Thyroid gland (tissue), 4 donors: ENCODE data around the gene ANKRD34B. TPM values are rescaled to one million over a fixed set of nuclear protein-coding genes. Genes with fewer than 3 reads are reported as not detected.

ENCODE experiments used
- DNase-seq, 2 donors: peaks; one replicate each; pipeline ENCODE4 v3.0.0-alpha.2; 2019
- H3K27ac ChIP-seq, 3 donors: fragments of 200-600 bp; sonication (generic); 1 replicate in 2 of 3; 2 replicates in 1 of 3; pipeline ENCODE4 v1.5.1; 2016 to 2019; ENCODE audit warnings: mild to moderate bottlenecking in 1 of 3, moderate library complexity in 1 of 3
- H3K27me3 ChIP-seq: fragments of 200-600 bp; sonication (generic); one replicate; pipeline ENCODE4 v1.5.1; 2019
- H3K36me3 ChIP-seq, 2 donors: fragments of 200-600 bp; sonication (generic); one replicate each; pipeline ENCODE4 v1.5.1; 2016 to 2019
- H3K4me1 ChIP-seq, 2 donors: fragments of 200-600 bp; sonication (generic); one replicate each; pipeline ENCODE4 v1.5.1; 2017 to 2019
- H3K4me3 ChIP-seq, 3 donors: fragments of 200-600 bp; sonication (generic); replicated peaks in 1 of 3; 1 replicate in 2 of 3; 2 replicates in 1 of 3; pipeline ENCODE4 v1.5.1; 2016; ENCODE audit warnings: mild to moderate bottlenecking in 1 of 3
- H3K9me3 ChIP-seq: fragments of 200-600 bp; sonication (generic); one replicate; pipeline ENCODE4 v1.5.1; 2017
- POLR2A ChIP-seq, 2 donors: fragments of 450-650 bp; IDR thresholded peaks; one replicate each; pipeline ENCODE4 v1.6.1; 2017; ENCODE audit warnings: antibody characterized with exemption in 2 of 2, mild to moderate bottlenecking in 2 of 2, moderate library complexity in 1 of 2
- WGBS, 2 donors: methylation state at CpG; one replicate each; pipeline ENCODE4 v1.1.5; 2017; 5-methylcytosine and 5-hydroxymethylcytosine counted together
- intact Hi-C: fragments of 100-400 bp; cut with DNase I; formaldehyde crosslinking; loops from one replicate; pipeline ENCODE4 v1.15.1; 2023
- small RNA-seq: library from RNA; depleted of rRNA; stranded (forward); fragments of <200 nt; gene quantifications from one replicate; pipeline ENCODE3, GENCODE V24; 2016
- total RNA-seq, 4 donors: library from RNA; depleted of rRNA; stranded (reverse); fragments of >200 nt; gene quantifications; one replicate each; pipeline ENCODE4 v1.2.3, GENCODE V29; 2016
- TF ChIP-seq, protein P1 (sequence below), 6 experiments: fragments of 200-600 bp in 3 of 6; fragments of 450-650 bp in 3 of 6; sonication (generic) in 3 of 6; IDR thresholded peaks; one replicate each; pipeline ENCODE4 v1.5.1; 2016 to 2019; ENCODE audit warnings: antibody characterized with exemption in 6 of 6, mild to moderate bottlenecking in 2 of 6, inconsistent platforms in 1 of 6, moderate library complexity in 1 of 6

ANKRD34B gene
- total RNA-seq, 4 donors from 2014 or later, result not detected

DNA sequence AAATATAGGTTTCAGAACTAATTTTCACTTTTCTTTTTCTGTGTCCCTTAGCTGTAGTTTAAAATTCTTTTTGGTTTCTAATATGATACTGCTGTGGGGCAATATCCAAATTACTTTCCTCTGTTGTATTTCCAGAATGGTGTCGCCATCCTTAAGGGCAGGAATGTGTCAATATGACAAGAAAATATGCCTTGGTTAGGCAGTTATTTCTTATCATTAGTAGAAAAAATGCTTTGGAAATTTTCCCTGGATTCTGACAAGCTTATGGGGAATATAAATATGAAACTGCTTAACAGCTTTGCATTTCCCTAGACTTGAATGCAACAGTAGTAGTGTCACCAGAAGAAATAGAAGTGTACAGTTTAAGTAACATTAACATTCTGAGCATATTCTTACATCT lies 29.4 kb downstream of the ANKRD34B start:
- DNase-seq, result no peak
- no peaks in the 10 kb centered on the region for H3K36me3 ChIP-seq
- no peak overlapping the region for H3K27ac ChIP-seq
- intact Hi-C loops, result no loop called here
- 87 to 88% methylated on average over 1 of the region's 1 CpG for WGBS, 2 donors
- no peak overlapping the region for H3K4me3 ChIP-seq
- TF ChIP-seq, protein P1, sequence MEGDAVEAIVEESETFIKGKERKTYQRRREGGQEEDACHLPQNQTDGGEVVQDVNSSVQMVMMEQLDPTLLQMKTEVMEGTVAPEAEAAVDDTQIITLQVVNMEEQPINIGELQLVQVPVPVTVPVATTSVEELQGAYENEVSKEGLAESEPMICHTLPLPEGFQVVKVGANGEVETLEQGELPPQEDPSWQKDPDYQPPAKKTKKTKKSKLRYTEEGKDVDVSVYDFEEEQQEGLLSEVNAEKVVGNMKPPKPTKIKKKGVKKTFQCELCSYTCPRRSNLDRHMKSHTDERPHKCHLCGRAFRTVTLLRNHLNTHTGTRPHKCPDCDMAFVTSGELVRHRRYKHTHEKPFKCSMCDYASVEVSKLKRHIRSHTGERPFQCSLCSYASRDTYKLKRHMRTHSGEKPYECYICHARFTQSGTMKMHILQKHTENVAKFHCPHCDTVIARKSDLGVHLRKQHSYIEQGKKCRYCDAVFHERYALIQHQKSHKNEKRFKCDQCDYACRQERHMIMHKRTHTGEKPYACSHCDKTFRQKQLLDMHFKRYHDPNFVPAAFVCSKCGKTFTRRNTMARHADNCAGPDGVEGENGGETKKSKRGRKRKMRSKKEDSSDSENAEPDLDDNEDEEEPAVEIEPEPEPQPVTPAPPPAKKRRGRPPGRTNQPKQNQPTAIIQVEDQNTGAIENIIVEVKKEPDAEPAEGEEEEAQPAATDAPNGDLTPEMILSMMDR (IDR thresholded peaks at IDR 0.05), result no peak
- no peak for TF ChIP-seq POLR2A (IDR thresholded peaks at IDR 0.05)
- no peaks in the 10 kb centered on the region for H3K27me3 ChIP-seq
- no peaks in the 10 kb centered on the region for H3K9me3 ChIP-seq
- no peaks in the 10 kb centered on the region for H3K4me1 ChIP-seq

- Histone ChIP-seq H3K9me3 (no peaks in the 10 kb centered on the region), H3K4me1 (no peaks in the 10 kb centered on the region), H3K36me3 (no peaks in the 10 kb centered on the region), H3K27ac (no peak overlapping the region), H3K4me3 (no peak overlapping the region), H3K27me3 (no peaks in the 10 kb centered on the region)
- DNase-seq, result no peak
- TF ChIP-seq, protein P1 (IDR thresholded peaks at IDR 0.05), result no peak
- TF ChIP-seq POLR2A (IDR thresholded peaks at IDR 0.05), result no peak
- 80 to 91% methylated on average over 4 of the region's 4 CpGs for WGBS, 2 donors
- intact Hi-C loops, result no loop called here
Observed at GRCh38 chr5:80516826-80517225, 53.3 kb downstream of the ANKRD34B start.

DNA sequence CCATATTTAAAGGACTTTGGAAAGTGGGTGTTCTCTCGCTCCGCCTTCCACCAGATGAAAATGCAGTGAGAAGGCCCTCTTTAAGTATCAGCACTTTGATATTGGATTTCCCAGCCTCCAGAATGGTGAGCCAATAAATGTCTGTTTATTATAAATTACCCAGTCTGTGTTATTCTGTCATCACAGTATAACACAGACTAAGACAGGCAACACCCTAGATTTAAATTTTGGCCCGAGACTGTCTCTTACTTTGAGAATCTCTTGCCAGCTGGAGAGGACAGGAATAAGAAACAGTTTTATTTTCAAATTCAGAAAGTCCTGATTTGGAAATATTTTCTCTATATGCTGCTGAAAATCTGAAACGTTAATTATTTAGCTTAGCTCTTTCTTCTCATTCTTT lies 60.7 kb downstream of the ANKRD34B start:
- Histone ChIP-seq H3K27me3 (no peaks in the 10 kb centered on the region), H3K4me3 (no peak overlapping the region), H3K36me3 (no peaks in the 10 kb centered on the region), H3K4me1 (no peaks in the 10 kb centered on the region), H3K9me3 (no peaks in the 10 kb centered on the region), H3K27ac (no peak overlapping the region)
- intact Hi-C loops, result no loop called here
- DNase-seq, result no peak
- 87 to 90% methylated on average over 4 of the region's 4 CpGs for WGBS, 2 donors
- TF ChIP-seq, protein P1 (IDR thresholded peaks at IDR 0.05), result no peak

GRCh38 chr5:80508844-80509243 lies 61.2 kb downstream of the ANKRD34B start:
- H3K9me3 ChIP-seq, result no peaks in the 10 kb centered on the region
- no peaks in the 10 kb centered on the region for H3K27me3 ChIP-seq
- H3K4me1 ChIP-seq, result no peaks in the 10 kb centered on the region
- no peak for DNase-seq
- TF ChIP-seq, protein P1 (IDR thresholded peaks at IDR 0.05), result no peak
- no peak for TF ChIP-seq POLR2A (IDR thresholded peaks at IDR 0.05)
- H3K27ac ChIP-seq, result no peak overlapping the region
- intact Hi-C loops, result no loop called here
- H3K4me3 ChIP-seq, result no peak overlapping the region
- WGBS, 2 donors, result 93 to 95% methylated on average over 6 of the region's 6 CpGs
- no peaks in the 10 kb centered on the region for H3K36me3 ChIP-seq

- TF ChIP-seq, protein P1 (IDR thresholded peaks at IDR 0.05), result no peak
- TF ChIP-seq POLR2A (IDR thresholded peaks at IDR 0.05), result no peak
Observed at GRCh38 chr5:80507663-80508062, 62.4 kb downstream of the ANKRD34B start.

More at GRCh38 chr5:80507663-80508062, 62.4 kb downstream of the ANKRD34B start:
- Histone ChIP-seq H3K9me3 (no peaks in the 10 kb centered on the region), H3K4me3 (no peak overlapping the region), H3K27ac (no peak overlapping the region), H3K4me1 (no peaks in the 10 kb centered on the region), H3K36me3 (no peaks in the 10 kb centered on the region), H3K27me3 (no peaks in the 10 kb centered on the region)
- intact Hi-C loops, result no loop called here
- no peak for DNase-seq
- WGBS, 2 donors, result 92 to 93% methylated on average over 3 of the region's 3 CpGs

Small RNA genes within 50 kb of the gene (small RNA-seq; reads per million reads assigned to genes)
- not detected for gene DBIP2

Other genes starting within 250 kb of the ANKRD34B start
- gene ZFYVE16, start 162.2 kb downstream of the ANKRD34B start, total RNA-seq, result 10 to 100 TPM; 31.8 to 64.7 (median 45.2) TPM
- gene FAM151B, start 82.2 kb downstream of the ANKRD34B start, total RNA-seq, result 1 to 10 TPM; 2.6 to 8.1 (median 4.5) TPM
- 10 to 100 TPM; 25.9 to 45.0 (median 26.1) TPM for gene MSH3, start 84.4 kb upstream of the ANKRD34B start, total RNA-seq
- gene DHFR, start 84.7 kb upstream of the ANKRD34B start, total RNA-seq, result 10 to 100 TPM in 3 of 4 donors, 1 to 10 TPM in 1; 5.6 to 12.8 (median 11.5) TPM